Spleen (tissue), 11 donors: Measurements from ENCODE around the gene FBXO11. TPM values are rescaled to one million over a fixed set of nuclear protein-coding genes. Genes with fewer than 3 reads are reported as not detected.
"Not testable (repeated sequence)": the region's sequence is repeated elsewhere in the genome, so short reads cannot be mapped to it uniquely, and the experiment has no call there.

Experiments
- DNase-seq: peaks from one replicate; pipeline ENCODE4 v3.0.0-alpha.2; 2020
- H3K27ac ChIP-seq, 8 donors: fragments of 200-600 bp; sonication (generic) in 7 of 8; 1 replicate in 4 of 8; 2 replicates in 4 of 8; pipeline versions ENCODE4 v1.5.0 to v1.8.0; 2016 to 2021; ENCODE audit warnings: inconsistent platforms in 4 of 8, mild to moderate bottlenecking in 4 of 8, moderate library complexity in 1 of 8
- H3K27me3 ChIP-seq, 7 donors: fragments of 200-600 bp; sonication (generic) in 6 of 7; replicated peaks in 1 of 7; 1 replicate in 4 of 7; 2 replicates in 3 of 7; pipeline versions ENCODE4 v1.5.0 to v1.8.0; 2016 to 2021; ENCODE audit warnings: inconsistent platforms in 3 of 7, mild to moderate bottlenecking in 1 of 7
- H3K36me3 ChIP-seq, 6 donors: fragments of 200-600 bp; sonication (generic) in 5 of 6; 1 replicate in 4 of 6; 2 replicates in 2 of 6; pipeline versions ENCODE4 v1.5.0 to v1.8.0; 2016 to 2021; ENCODE audit warnings: inconsistent platforms in 2 of 6
- H3K4me1 ChIP-seq, 6 donors: fragments of 200-600 bp; sonication (generic) in 5 of 6; 1 replicate in 3 of 6; 2 replicates in 3 of 6; pipeline versions ENCODE4 v1.5.0 to v1.8.0; 2016 to 2021; ENCODE audit warnings: inconsistent platforms in 3 of 6
- H3K4me3 ChIP-seq, 8 donors: fragments of 200-600 bp; sonication (generic) in 7 of 8; 1 replicate in 4 of 8; 2 replicates in 4 of 8; pipeline versions ENCODE4 v1.5.0 to v1.8.0; 2016 to 2021; ENCODE audit warnings: inconsistent platforms in 4 of 8, mild to moderate bottlenecking in 4 of 8, moderate library complexity in 2 of 8
- H3K9me3 ChIP-seq, 8 donors: fragments of 200-600 bp; sonication (generic) in 7 of 8; 1 replicate in 4 of 8; 2 replicates in 4 of 8; pipeline versions ENCODE4 v1.5.0 to v1.8.0; 2016 to 2021; ENCODE audit warnings: inconsistent platforms in 4 of 8
- CTCF ChIP-seq, 11 experiments: fragments of 200-600 bp in 7 of 11; fragments of 450-650 bp in 4 of 11; sonication (generic) in 4 of 11; IDR thresholded peaks in 8 of 11; conservative IDR thresholded peaks in 3 of 11; 1 replicate in 7 of 11; 2 replicates in 4 of 11; pipeline versions ENCODE4 v1.4.0 to v1.8.0; 2016 to 2021; ENCODE audit warnings: antibody characterized with exemption in 11 of 11, inconsistent platforms in 4 of 11, mild to moderate bottlenecking in 1 of 11
- POLR2A ChIP-seq, 3 donors: fragments of 450-650 bp; IDR thresholded peaks; one replicate each; pipeline ENCODE4 v1.5.1; 2017; ENCODE audit warnings: antibody characterized with exemption in 3 of 3, mild to moderate bottlenecking in 1 of 3
- POLR2AphosphoS5 ChIP-seq, 3 donors: sonication (generic); formaldehyde crosslinking; IDR thresholded peaks; one replicate each; pipeline ENCODE4 v1.5.1; 2017; ENCODE audit warnings: antibody characterized with exemption in 3 of 3
- WGBS, 5 donors: extraction: QIAGEN DNeasy Blood & Tissue Kit in 3 of 5; methylation state at CpG; one replicate each; pipeline versions ENCODE4 v1.1.5 to v1.1.7; 2013 to 2018; 5-methylcytosine and 5-hydroxymethylcytosine counted together
- intact Hi-C: fragments of 100-400 bp; cut with DNase I; formaldehyde crosslinking; loops from one replicate; pipeline ENCODE4 v1.15.0; 2023; ENCODE audit warnings: low total_unique reads
- polyA plus RNA-seq, 3 donors: library from polyadenylated mRNA; stranded (reverse); fragments of 200-250 nt; gene quantifications; one replicate each; pipeline ENCODE4 v1.2.1, GENCODE V29; 2013
- total RNA-seq, 7 donors: library from RNA; depleted of rRNA in 3 of 7; stranded (reverse); fragments of >200 nt in 3 of 7; fragmentation: NEBNext Ultra II Directional in 4 of 7; extraction: Animal tissue kit (Norgen Biotek cat#: 25700) in 4 of 7; gene quantifications; one replicate each; pipeline versions ENCODE4 v1.1.0 to v1.2.1, GENCODE V29; 2016 to 2021
- donor health status: healthy with polysubstance abuse.
- donor health status: DM: no; HTN: no; CAD: no; lungs with moderate emphysema.
- donor health status: DM: no; HTN: no; CAD: no.
- donor health status: Bipolar disorder and iron deficiency.
- donor health status: healthy.
- donor health status: DM: no; HTN: no; CAD: no.
- donor health status: DM: yes; HTN: yes; CAD: no.

Gene FBXO11
- total and polyA plus RNA-seq, 10 donors, result 23.9 to 91.3 (median 72.6) TPM

DNA sequence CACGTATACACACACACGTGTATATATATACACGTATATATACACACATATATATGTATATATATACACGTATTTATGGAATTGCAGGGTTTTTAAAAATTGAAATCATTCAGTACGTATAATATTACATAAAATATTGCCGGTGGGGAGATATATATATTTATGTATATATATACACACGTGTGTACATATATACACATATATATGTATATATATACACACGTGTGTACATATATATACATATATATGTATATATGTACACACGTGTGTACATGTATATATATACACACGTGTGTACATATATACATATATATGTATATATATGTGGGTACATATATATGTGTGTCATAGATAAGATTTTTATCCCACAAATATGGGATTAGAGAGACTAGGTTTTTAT is 5.4 kb downstream of the FBXO11 start:
- H3K9me3 ChIP-seq, result no peaks in the 10 kb centered on the region
- no peak overlapping the region for H3K27ac ChIP-seq
- intact Hi-C loops, result loop anchor here (2.0 kb wide), 1 partner anchor 34 kb away; no protein-coding TSS in a partner anchor
- TF ChIP-seq POLR2AphosphoS5 (IDR thresholded peaks at IDR 0.05) (no peak), POLR2A (IDR thresholded peaks at IDR 0.05) (no peak), CTCF (IDR thresholded peaks at IDR 0.05 in 8 of 11, conservative IDR thresholded peaks at IDR 0.05 in 3 of 11) (no peak)
- no peaks in the 10 kb centered on the region for H3K27me3 ChIP-seq
- 62 to 91% (median 88%) methylated on average over 10 of the region's 10 CpGs for WGBS, 5 donors
- no peak for DNase-seq
- peaks cover 55 to 84% (median 73%) of the 10 kb centered on the region in 6 donors for H3K4me1 ChIP-seq
- no peaks in the 10 kb centered on the region for H3K36me3 ChIP-seq
- no peak overlapping the region for H3K4me3 ChIP-seq

DNA sequence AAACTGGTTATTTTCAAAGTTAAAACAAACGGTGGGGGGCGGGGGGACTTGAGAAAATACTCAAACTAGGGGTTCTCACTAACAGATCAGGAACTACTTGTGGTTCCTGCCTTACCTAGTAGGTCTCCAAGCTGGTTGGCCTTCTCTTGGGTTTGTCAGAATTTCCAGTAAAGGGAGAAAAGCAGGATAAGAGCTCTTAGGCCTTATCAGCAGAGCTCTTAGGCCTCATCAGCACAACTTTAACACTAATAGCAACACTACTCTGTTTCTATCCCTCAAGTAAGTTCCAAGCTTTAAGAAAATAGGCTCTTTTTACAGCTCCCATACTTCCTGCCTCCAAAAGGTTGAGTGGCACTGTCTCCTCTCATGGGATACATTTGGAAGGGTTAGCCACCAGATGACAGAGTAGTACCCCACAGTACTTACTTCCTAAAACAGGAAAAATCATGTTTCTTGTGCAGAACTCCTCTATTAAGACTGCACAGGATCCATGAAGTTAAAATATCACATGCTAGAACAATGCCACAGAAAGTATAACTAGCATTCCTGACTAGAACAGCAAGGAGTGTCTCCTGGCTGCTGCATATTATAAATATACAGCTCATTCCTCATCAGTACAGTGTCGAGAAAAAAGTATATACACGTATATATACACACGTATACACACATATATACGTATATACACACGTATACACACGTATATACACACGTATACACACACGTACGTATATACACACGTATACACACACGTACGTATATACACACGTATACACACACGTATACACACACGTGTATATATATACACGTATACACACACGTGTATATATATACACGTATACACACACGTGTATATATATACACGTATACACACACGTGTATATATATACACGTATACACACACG is 6.1 kb downstream of the FBXO11 start:
- no peaks in the 10 kb centered on the region for H3K27me3 ChIP-seq
- peak overlapping the region; percentile 22 to 61 (median 48) for H3K27ac ChIP-seq
- H3K9me3 ChIP-seq, result no peaks in the 10 kb centered on the region
- H3K4me1 ChIP-seq, result peaks cover 62 to 90% (median 80%) of the 10 kb centered on the region in 6 donors
- no peak for DNase-seq
- intact Hi-C loops, result loop anchor here (2.0 kb wide), 1 partner anchor 33 kb away; no protein-coding TSS in a partner anchor
- H3K36me3 ChIP-seq, result no peaks in the 10 kb centered on the region
- WGBS, 5 donors, result 79 to 85% (median 82%) methylated on average over 22 to 25 of the region's 25 CpGs
- no peak for TF ChIP-seq POLR2AphosphoS5 (IDR thresholded peaks at IDR 0.05)
- TF ChIP-seq POLR2A (IDR thresholded peaks at IDR 0.05), result no peak
- TF ChIP-seq CTCF (IDR thresholded peaks at IDR 0.05 in 8 of 11, conservative IDR thresholded peaks at IDR 0.05 in 3 of 11), result no peak
- peak overlapping the region in 1 of 8 donors; percentile 9 for H3K4me3 ChIP-seq

- TF ChIP-seq POLR2AphosphoS5 (IDR thresholded peaks at IDR 0.05) (no peak), CTCF (IDR thresholded peaks at IDR 0.05 in 8 of 11, conservative IDR thresholded peaks at IDR 0.05 in 3 of 11) (no peak), POLR2A (IDR thresholded peaks at IDR 0.05) (no peak)
- Histone ChIP-seq H3K4me1 (peaks cover 61 to 98% (median 90%) of the 10 kb centered on the region in 6 donors), H3K4me3 (peak overlapping the region in 1 of 8 donors; percentile 13), H3K27me3 (no peaks in the 10 kb centered on the region), H3K27ac (peak overlapping the region; percentile 2 to 72 (median 48)), H3K9me3 (no peaks in the 10 kb centered on the region), H3K36me3 (no peaks in the 10 kb centered on the region)
- WGBS, 5 donors, result 28 to 37% (median 31%) methylated on average over 4 of the region's 4 CpGs
- no peak for DNase-seq
- intact Hi-C loops, result no loop called here
Measured at GRCh38 chr2:47897883-47898731, 8.2 kb downstream of the FBXO11 start.

- H3K9me3 ChIP-seq, DNase-seq, intact Hi-C loops, H3K4me3 ChIP-seq, H3K36me3 ChIP-seq, H3K27me3 ChIP-seq: not testable (repeated sequence)
- peaks cover 59 to 98% (median 89%) of the 10 kb centered on the region in 6 donors for H3K4me1 ChIP-seq
- WGBS, 5 donors, result 60 to 84% (median 64%) methylated on average over 5 of the region's 5 CpGs
- peak overlapping the region in 7 of 8 donors; percentile 2 to 72 (median 51) for H3K27ac ChIP-seq
Measured at GRCh38 chr2:47897191-47897882, 9.0 kb downstream of the FBXO11 start.
